ENCODE data around the gene IKZF2.

Gene IKZF2

GRCh38 chr2:213091765-213092164 lies 59.6 kb downstream of the IKZF2 start:
- DNase-seq: no peak

GRCh38 chr2:213090772-213091171 lies 60.6 kb downstream of the IKZF2 start:
- DNase-seq: no peak

- no peak for DNase-seq
Measured at GRCh38 chr2:213089438-213089837, 62.0 kb downstream of the IKZF2 start.

GRCh38 chr2:213087040-213087439 lies 64.4 kb downstream of the IKZF2 start:
- DNase-seq: no peak

GRCh38 chr2:213086571-213086970 lies 64.8 kb downstream of the IKZF2 start:
- DNase-seq: no peak

GRCh38 chr2:213086050-213086449 lies 65.4 kb downstream of the IKZF2 start:
- DNase-seq: no peak

- no peak for DNase-seq
Measured at GRCh38 chr2:213085538-213085937, 65.9 kb downstream of the IKZF2 start.

- no peak for DNase-seq
Measured at GRCh38 chr2:213084261-213084660, 67.2 kb downstream of the IKZF2 start.

GRCh38 chr2:213080969-213081617 lies 70.3 kb downstream of the IKZF2 start:
- DNase-seq: no peak

- no peak for DNase-seq
Measured at GRCh38 chr2:213079756-213080155, 71.7 kb downstream of the IKZF2 start.

- no peak for DNase-seq
Measured at GRCh38 chr2:213078686-213079085, 72.7 kb downstream of the IKZF2 start.

GRCh38 chr2:213069531-213069930 lies 81.9 kb downstream of the IKZF2 start:
- no peak for DNase-seq

- DNase-seq: no peak
Measured at GRCh38 chr2:213068676-213069359, 82.6 kb downstream of the IKZF2 start.

- no peak for DNase-seq
Measured at GRCh38 chr2:213067888-213068287, 83.5 kb downstream of the IKZF2 start.

- DNase-seq: no peak
Measured at GRCh38 chr2:213066443-213066743, 85.0 kb downstream of the IKZF2 start.

GRCh38 chr2:213065583-213066442 lies 85.6 kb downstream of the IKZF2 start:
- DNase-seq: no peak

GRCh38 chr2:213064099-213064498 lies 87.3 kb downstream of the IKZF2 start:
- no peak for DNase-seq

- no peak for DNase-seq
Measured at GRCh38 chr2:213057977-213058376, 93.4 kb downstream of the IKZF2 start.

GRCh38 chr2:213046431-213046830 lies 105.0 kb downstream of the IKZF2 start:
- DNase-seq: no peak

GRCh38 chr2:213043566-213043965 lies 107.8 kb downstream of the IKZF2 start:
- no peak for DNase-seq

- no peak for DNase-seq
Measured at GRCh38 chr2:213042262-213042661, 109.2 kb downstream of the IKZF2 start.

GRCh38 chr2:213036836-213037235 lies 114.6 kb downstream of the IKZF2 start:
- no peak for DNase-seq

- DNase-seq: no peak
Measured at GRCh38 chr2:213034585-213034984, 116.8 kb downstream of the IKZF2 start.

- no peak for DNase-seq
Measured at GRCh38 chr2:213032607-213033006, 118.8 kb downstream of the IKZF2 start.
